Measurements from ENCODE around the gene STEAP1. TPM values are rescaled to one million over a fixed set of nuclear protein-coding genes. Genes with fewer than 3 reads are reported as not detected.

The STEAP1 gene
- total and polyA plus RNA-seq, 10 donors, result 0.67 to 12.3 (median 2.8) TPM

DNA sequence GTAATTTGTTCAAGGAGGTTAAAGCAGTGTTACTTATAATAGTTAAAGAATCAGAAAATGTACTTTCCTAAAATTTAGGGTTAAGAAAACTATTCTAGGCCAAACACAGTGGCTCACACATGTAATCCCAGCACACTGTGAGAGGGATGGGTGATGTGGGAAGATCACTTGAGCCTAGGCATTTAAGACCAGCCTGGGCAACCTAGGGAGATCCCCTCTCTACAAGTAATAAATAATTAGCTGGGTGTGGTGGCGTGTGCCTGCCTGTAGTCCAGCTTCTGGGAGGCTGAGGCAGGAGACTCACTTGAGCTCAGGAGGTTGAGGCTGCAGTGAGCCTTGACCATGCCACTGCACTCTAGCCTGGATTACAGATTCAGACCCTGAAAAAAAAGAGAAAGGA lies 53.7 kb downstream of the STEAP1 start:
- Histone ChIP-seq H3K4me1 (peaks cover 4 to 20% (median 10%) of the 10 kb centered on the region in 6 donors), H3K27me3 (replicated peaks in 1 of 7) (peaks cover 0 to 34% (median 11%) of the 10 kb centered on the region in 7 donors), H3K27ac (no peak overlapping the region), H3K36me3 (no peaks in the 10 kb centered on the region), H3K4me3 (no peak overlapping the region), H3K9me3 (no peaks in the 10 kb centered on the region)
- no peak for DNase-seq
- WGBS, 5 donors, result 69 to 100% (median 90%) methylated on average over 1 of the region's 1 CpG
- intact Hi-C loops (cut with DNase I; ENCODE audit: low total_unique reads), result no loop called here
- TF ChIP-seq POLR2A (IDR thresholded peaks at IDR 0.05) (no peak), POLR2AphosphoS5 (IDR thresholded peaks at IDR 0.05) (no peak)
- TF ChIP-seq, protein P1, sequence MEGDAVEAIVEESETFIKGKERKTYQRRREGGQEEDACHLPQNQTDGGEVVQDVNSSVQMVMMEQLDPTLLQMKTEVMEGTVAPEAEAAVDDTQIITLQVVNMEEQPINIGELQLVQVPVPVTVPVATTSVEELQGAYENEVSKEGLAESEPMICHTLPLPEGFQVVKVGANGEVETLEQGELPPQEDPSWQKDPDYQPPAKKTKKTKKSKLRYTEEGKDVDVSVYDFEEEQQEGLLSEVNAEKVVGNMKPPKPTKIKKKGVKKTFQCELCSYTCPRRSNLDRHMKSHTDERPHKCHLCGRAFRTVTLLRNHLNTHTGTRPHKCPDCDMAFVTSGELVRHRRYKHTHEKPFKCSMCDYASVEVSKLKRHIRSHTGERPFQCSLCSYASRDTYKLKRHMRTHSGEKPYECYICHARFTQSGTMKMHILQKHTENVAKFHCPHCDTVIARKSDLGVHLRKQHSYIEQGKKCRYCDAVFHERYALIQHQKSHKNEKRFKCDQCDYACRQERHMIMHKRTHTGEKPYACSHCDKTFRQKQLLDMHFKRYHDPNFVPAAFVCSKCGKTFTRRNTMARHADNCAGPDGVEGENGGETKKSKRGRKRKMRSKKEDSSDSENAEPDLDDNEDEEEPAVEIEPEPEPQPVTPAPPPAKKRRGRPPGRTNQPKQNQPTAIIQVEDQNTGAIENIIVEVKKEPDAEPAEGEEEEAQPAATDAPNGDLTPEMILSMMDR (IDR thresholded peaks at IDR 0.05 in 8 of 11, conservative IDR thresholded peaks at IDR 0.05 in 3 of 11), result no peak

DNA sequence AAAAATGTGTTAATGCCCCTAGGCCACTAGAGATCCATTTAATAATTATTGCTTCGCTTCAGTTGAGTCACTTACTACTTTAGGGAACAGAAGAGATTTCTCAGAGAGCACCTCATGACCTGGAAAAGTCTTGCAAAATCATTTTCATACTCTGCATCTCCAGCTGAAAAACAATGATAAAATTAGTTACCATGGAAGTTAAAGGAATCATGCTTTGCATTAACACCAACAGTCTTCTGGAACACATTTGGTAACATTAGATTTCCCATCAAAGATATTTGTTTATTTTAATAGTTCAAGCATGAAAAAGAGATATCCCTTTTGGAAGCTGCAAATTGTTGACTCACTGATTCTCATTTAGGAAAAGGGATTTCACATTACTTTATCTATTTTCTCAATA lies 55.5 kb downstream of the STEAP1 start:
- Histone ChIP-seq H3K9me3 (no peaks in the 10 kb centered on the region), H3K36me3 (no peaks in the 10 kb centered on the region), H3K4me3 (no peak overlapping the region), H3K4me1 (peaks cover 4 to 20% (median 10%) of the 10 kb centered on the region in 6 donors), H3K27me3 (replicated peaks in 1 of 7) (peaks cover 0 to 43% (median 11%) of the 10 kb centered on the region in 7 donors), H3K27ac (peak overlapping the region in 1 of 8 donors; percentile 88)
- WGBS, 5 donors, result 79 to 95% (median 83%) methylated on average over 1 of the region's 1 CpG
- TF ChIP-seq, protein P1 (IDR thresholded peaks at IDR 0.05 in 8 of 11, conservative IDR thresholded peaks at IDR 0.05 in 3 of 11), result no peak
- TF ChIP-seq POLR2A (IDR thresholded peaks at IDR 0.05) (no peak), POLR2AphosphoS5 (IDR thresholded peaks at IDR 0.05) (no peak)
- intact Hi-C loops (cut with DNase I; ENCODE audit: low total_unique reads), result no loop called here
- no peak for DNase-seq

DNA sequence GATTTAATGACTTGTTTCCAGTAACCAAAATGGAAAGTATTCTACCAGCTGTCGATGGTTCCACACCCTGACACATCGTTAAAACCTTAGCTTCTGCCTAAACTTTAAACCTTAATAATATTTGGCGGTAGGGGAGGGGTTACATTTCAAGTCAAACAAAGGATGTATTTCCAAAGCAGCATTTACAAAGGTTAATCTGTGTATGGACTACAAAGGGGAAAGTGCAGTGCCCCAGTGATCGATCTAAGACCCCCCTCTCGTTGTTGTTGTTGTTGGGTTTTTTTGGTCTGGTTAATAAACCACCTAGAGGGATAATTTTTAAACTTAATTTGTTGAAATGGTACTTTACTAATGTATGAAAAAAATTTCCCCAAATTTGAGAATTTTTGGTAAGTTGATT lies 56.2 kb downstream of the STEAP1 start:
- Histone ChIP-seq H3K4me1 (peaks cover 4 to 20% (median 10%) of the 10 kb centered on the region in 6 donors), H3K4me3 (no peak overlapping the region), H3K9me3 (no peaks in the 10 kb centered on the region), H3K27me3 (replicated peaks in 1 of 7) (peaks cover 0 to 43% (median 11%) of the 10 kb centered on the region in 7 donors), H3K27ac (peak overlapping the region; percentile 37 to 88 (median 76)), H3K36me3 (no peaks in the 10 kb centered on the region)
- DNase-seq, result no peak
- intact Hi-C loops (cut with DNase I; ENCODE audit: low total_unique reads), result no loop called here
- WGBS, 5 donors, result 53 to 71% (median 59%) methylated on average over 5 of the region's 5 CpGs
- TF ChIP-seq POLR2AphosphoS5 (IDR thresholded peaks at IDR 0.05) (no peak), POLR2A (IDR thresholded peaks at IDR 0.05) (no peak)
- TF ChIP-seq, protein P1 (IDR thresholded peaks at IDR 0.05 in 8 of 11, conservative IDR thresholded peaks at IDR 0.05 in 3 of 11), result no peak

DNA sequence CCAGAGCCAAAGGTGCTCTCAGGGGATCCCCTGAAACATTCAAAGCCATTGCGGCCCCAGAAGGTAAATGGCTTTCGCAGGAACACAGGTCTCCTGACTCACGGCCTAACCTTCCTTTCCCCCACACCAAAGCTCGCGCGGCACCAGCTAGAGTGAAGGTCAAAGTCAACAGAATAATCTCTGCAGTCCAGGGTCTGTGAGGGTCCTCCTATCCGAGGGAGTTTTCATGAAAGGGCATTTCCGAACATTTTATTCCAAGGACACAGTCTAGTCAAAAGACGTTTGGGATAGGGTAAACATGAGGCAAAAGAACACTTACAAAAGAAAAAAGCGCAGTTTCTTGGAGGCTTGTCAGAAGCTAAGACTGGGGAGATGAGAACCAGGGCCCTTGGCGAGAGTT lies 56.7 kb downstream of the STEAP1 start:
- Histone ChIP-seq H3K27ac (peak overlapping the region; percentile 37 to 88 (median 76)), H3K4me1 (peaks cover 4 to 20% (median 10%) of the 10 kb centered on the region in 6 donors), H3K36me3 (no peaks in the 10 kb centered on the region), H3K9me3 (no peaks in the 10 kb centered on the region), H3K4me3 (peak overlapping the region; percentile 13 to 75 (median 49)), H3K27me3 (replicated peaks in 1 of 7) (peaks cover 0 to 43% (median 11%) of the 10 kb centered on the region in 7 donors)
- 12 to 19% (median 17%) methylated on average over 11 of the region's 11 CpGs for WGBS, 5 donors
- DNase-seq, result no peak
- TF ChIP-seq POLR2A (IDR thresholded peaks at IDR 0.05) (no peak), POLR2AphosphoS5 (IDR thresholded peaks at IDR 0.05) (no peak)
- TF ChIP-seq, protein P1 (IDR thresholded peaks at IDR 0.05 in 8 of 11, conservative IDR thresholded peaks at IDR 0.05 in 3 of 11), result no peak
- intact Hi-C loops (cut with DNase I; ENCODE audit: low total_unique reads), result no loop called here
